HEK293 (cell line): ENCODE results near the gene VEGFA.

Experiments used
- CTCF ChIA-PET: fragments of 350-600 bp; formaldehyde crosslinking; extraction: SDS; loops from one replicate; lab custom pipeline; 2021; ENCODE audit warnings: antibody characterized with exemption; lab: Yijun Ruan, JAX
- POLR2A ChIA-PET: fragments of 300-600 bp; formaldehyde crosslinking; extraction: SDS; loops from one replicate; lab custom pipeline; 2020; ENCODE audit warnings: antibody characterized with exemption, inconsistent platforms; lab: Yijun Ruan, JAX
- H3K27ac ChIP-seq: fragments of 200-500 bp; sonication (Bioruptor generic); 2 replicates; pipeline ENCODE4 v1.5.1; 2014; ENCODE audit warnings: low read depth, low read length, control low read depth, inconsistent platforms; ENCODE audit errors: extremely low read depth
- H3K36me3 ChIP-seq, 2 experiments: fragments of 200-500 bp in 1 of 2; sonication (Bioruptor generic) in 1 of 2; 1 replicate in 1 of 2; 2 replicates in 1 of 2; pipeline ENCODE4 v1.5.1; 2014 to 2017; ENCODE audit warnings: inconsistent platforms in 2 of 2, low read length in 2 of 2; ENCODE audit not compliant: control insufficient read depth in 2 of 2, insufficient read depth in 1 of 2
- H3K4me1 ChIP-seq: fragments of 200-500 bp; sonication (Bioruptor generic); 2 replicates; pipeline ENCODE4 v1.5.1; 2014; ENCODE audit warnings: mild to moderate bottlenecking, low read length, inconsistent platforms; ENCODE audit not compliant: control insufficient read depth, insufficient read depth
- H3K4me3 ChIP-seq: 2 replicates; pipeline ENCODE4 v1.5.1; 2011; ENCODE audit warnings: low read depth, mild to moderate bottlenecking, control low read depth, low read length, moderate library complexity
- H3K9me3 ChIP-seq: fragments of 200-500 bp; sonication (Bioruptor generic); 2 replicates; pipeline ENCODE4 v1.5.1; 2014; ENCODE audit warnings: low read depth, low read length, inconsistent platforms; ENCODE audit not compliant: control insufficient read depth, insufficient read depth
- ELK4 ChIP-seq: IDR thresholded peaks from 2 replicates; pipeline ENCODE4 v1.6.1; 2011; ENCODE audit warnings: mild to moderate bottlenecking, low read depth, low read length, borderline replicate concordance
- IKZF3 ChIP-seq: fragments of 450-650 bp; IDR thresholded peaks from 2 replicates; pipeline ENCODE4 v1.5.0; 2018; ENCODE audit warnings: missing biosample characterization, mild to moderate bottlenecking, missing genetic modification characterization, moderate library complexity
- MYNN ChIP-seq: fragments of 450-650 bp; formaldehyde crosslinking; IDR thresholded peaks from 2 replicates; pipeline ENCODE4 v1.5.1; 2016; ENCODE audit warnings: missing biosample characterization, missing genetic modification characterization, borderline replicate concordance
- MZF1 ChIP-seq: fragments of 450-650 bp; formaldehyde crosslinking; IDR thresholded peaks from 2 replicates; pipeline ENCODE4 v1.5.1; 2017; ENCODE audit warnings: missing biosample characterization, missing genetic modification characterization, borderline replicate concordance
- PRDM6 ChIP-seq: fragments of 450-650 bp; formaldehyde crosslinking; IDR thresholded peaks from 2 replicates; pipeline ENCODE4 v1.5.1; 2017; ENCODE audit warnings: missing biosample characterization, missing genetic modification characterization
- TRIM28 ChIP-seq: IDR thresholded peaks from 2 replicates; pipeline ENCODE4 v1.6.1; 2011; ENCODE audit warnings: low read length, control low read depth, borderline replicate concordance
- WT1 ChIP-seq: fragments of 450-650 bp; formaldehyde crosslinking; IDR thresholded peaks from 2 replicates; pipeline ENCODE4 v1.5.1; 2016; ENCODE audit warnings: missing biosample characterization, missing genetic modification characterization
- ZBTB11 ChIP-seq: fragments of 450-650 bp; formaldehyde crosslinking; conservative IDR thresholded peaks from 2 replicates; pipeline ENCODE4 v1.5.1; 2016; ENCODE audit warnings: low read depth, missing biosample characterization, missing genetic modification characterization
- ZBTB17 ChIP-seq: fragments of 450-650 bp; formaldehyde crosslinking; IDR thresholded peaks from 2 replicates; pipeline ENCODE4 v1.5.1; 2016; ENCODE audit warnings: missing biosample characterization, missing genetic modification characterization
- ZIC2 ChIP-seq: fragments of 450-650 bp; formaldehyde crosslinking; IDR thresholded peaks from 2 replicates; pipeline ENCODE4 v1.5.1; 2016; ENCODE audit warnings: missing biosample characterization, missing genetic modification characterization
- ZNF133 ChIP-seq: fragments of 450-650 bp; formaldehyde crosslinking; IDR thresholded peaks from 2 replicates; pipeline ENCODE4 v1.5.1; 2016; ENCODE audit warnings: missing biosample characterization, missing genetic modification characterization
- ZNF211 ChIP-seq: fragments of 450-650 bp; formaldehyde crosslinking; IDR thresholded peaks from 2 replicates; pipeline ENCODE4 v1.5.1; 2016; ENCODE audit warnings: low read depth, missing biosample characterization, missing genetic modification characterization
- ZNF24 ChIP-seq: fragments of 450-650 bp; formaldehyde crosslinking; IDR thresholded peaks from 2 replicates; pipeline ENCODE4 v1.5.1; 2016; ENCODE audit warnings: missing biosample characterization, missing genetic modification characterization
- ZNF398 ChIP-seq: fragments of 450-650 bp; formaldehyde crosslinking; IDR thresholded peaks from 2 replicates; pipeline ENCODE4 v1.5.1; 2017; ENCODE audit warnings: missing biosample characterization, missing genetic modification characterization
- ZNF580 ChIP-seq: fragments of 450-650 bp; formaldehyde crosslinking; IDR thresholded peaks from 2 replicates; pipeline ENCODE4 v1.5.1; 2016; ENCODE audit warnings: missing biosample characterization, missing genetic modification characterization
- ZNF600 ChIP-seq: fragments of 450-650 bp; formaldehyde crosslinking; IDR thresholded peaks from 2 replicates; pipeline ENCODE4 v1.5.1; 2016; ENCODE audit warnings: missing biosample characterization, missing genetic modification characterization
- ZNF639 ChIP-seq: fragments of 450-650 bp; formaldehyde crosslinking; IDR thresholded peaks from 2 replicates; pipeline ENCODE4 v1.5.1; 2016; ENCODE audit warnings: missing biosample characterization, missing genetic modification characterization

VEGFA gene

GRCh38 chr6:43824703-43825064 lies 54.7 kb downstream of the VEGFA start:
- H3K36me3 ChIP-seq = no peaks in the 10 kb centered on the region
- TF ChIP-seq IKZF3 (0 out of 2 replicates have a peak, but pooled peaks have one; percentile 28), WT1 (0 out of 2 replicates have a peak, but pooled peaks have one; percentile 43), PRDM6 (tag by site-specific recombination) (peak; percentile 60), ZNF398 (peak; percentile 77), ZNF600 (tag by site-specific recombination) (0 out of 2 replicates have a peak, but pooled peaks have one; percentile 22), MYNN (tag by site-specific recombination) (no peak), ZNF211 (no peak), ZNF133 (tag by site-specific recombination) (no peak), ZNF24 (tag by site-specific recombination) (0 out of 2 replicates have a peak, but pooled peaks have one; percentile 10)
- ChIA-PET CTCF (interaction anchor here (0.6 to 1.4 kb wide), 9 partner anchors 13 to 250 kb away, joined by 3 to 5 read pairs (median 3); partner anchors contain the start of gene VEGFA), POLR2A (interaction anchor here (1.0 kb wide), 1 partner anchor 54 kb away, joined by 8 read pairs; the partner anchor contains the start of gene VEGFA)
- H3K4me3 ChIP-seq = no peak overlapping the region
- no peaks in the 10 kb centered on the region for H3K9me3 ChIP-seq
- H3K27ac ChIP-seq = no peak overlapping the region
- peaks cover 7% of the 10 kb centered on the region; the same call in 1 of the 2 replicates for H3K4me1 ChIP-seq

GRCh38 chr6:43825187-43826115 lies 55.4 kb downstream of the VEGFA start:
- ChIA-PET POLR2A (interaction anchor here (1.0 to 1.1 kb wide), 2 partner anchors 55 to 56 kb away, joined by 3 to 8 read pairs; partner anchors contain the start of gene VEGFA), CTCF (interaction anchor here (0.6 to 1.4 kb wide), 10 partner anchors 12 to 248 kb away, joined by 3 to 4 read pairs (median 3); partner anchors contain the start of gene VEGFA)
- TF ChIP-seq ZNF580 (tag by site-specific recombination) = no peak
- TF ChIP-seq ZNF639 = no peak
- no peak for TF ChIP-seq MZF1 (tag by site-specific recombination)

GRCh38 chr6:43826730-43827129 lies 56.7 kb downstream of the VEGFA start:
- CTCF ChIA-PET = interaction anchor here (1.0 to 1.3 kb wide), 2 partner anchors 11 to 102 kb away, joined by 4 read pairs; no protein-coding TSS in a partner anchor
- Histone ChIP-seq H3K4me1 (peaks cover 7% of the 10 kb centered on the region; the same call in 1 of the 2 replicates), H3K9me3 (no peaks in the 10 kb centered on the region), H3K27ac (no peak overlapping the region), H3K36me3 (no peaks in the 10 kb centered on the region), H3K4me3 (no peak overlapping the region)
- POLR2A ChIA-PET = no interaction called here
- TF ChIP-seq ZBTB17 (tag by site-specific recombination) (no peak), TRIM28 (no peak), ZIC2 (tag by site-specific recombination) (no peak), ZBTB11 (tag by site-specific recombination) (no peak), ELK4 (no peak)

More at GRCh38 chr6:43825187-43826115, 55.4 kb downstream of the VEGFA start:
- Histone ChIP-seq H3K36me3 (no peaks in the 10 kb centered on the region), H3K9me3 (no peaks in the 10 kb centered on the region), H3K27ac (no peak overlapping the region), H3K4me3 (no peak overlapping the region), H3K4me1 (peaks cover 7% of the 10 kb centered on the region; the same call in 1 of the 2 replicates)
